AG09309 (cell line): ENCODE data around the gene PREX1.

Experiments
- DNase-seq: peaks from one replicate; pipeline ENCODE4 v3.0.0-alpha.2; 2010; ENCODE audit warnings: low read depth
- H3K4me3 ChIP-seq: 2 replicates; pipeline ENCODE4 v1.5.1; 2011; ENCODE audit warnings: mild to moderate bottlenecking, low read depth, low read length, moderate library complexity; ENCODE audit not compliant: control insufficient read depth
- CTCF ChIP-seq: IDR thresholded peaks from 2 replicates; pipeline ENCODE4 v1.5.1; 2011; ENCODE audit warnings: mild to moderate bottlenecking, low read depth, low read length, inconsistent platforms; ENCODE audit not compliant: insufficient read depth, control insufficient read depth; ENCODE audit errors: missing control alignments

Gene PREX1

GRCh38 chr20:48651271-48651670, 176.5 kb downstream of the PREX1 start:
- TF ChIP-seq CTCF: no peak
- DNase-seq: no peak
- no peak overlapping the region for H3K4me3 ChIP-seq

GRCh38 chr20:48649868-48650267, 177.9 kb downstream of the PREX1 start:
- TF ChIP-seq CTCF: no peak
- DNase-seq: no peak
- no peak overlapping the region for H3K4me3 ChIP-seq

- TF ChIP-seq CTCF: no peak
Observed at GRCh38 chr20:48649104-48649626, 178.6 kb downstream of the PREX1 start.

GRCh38 chr20:48648482-48649051, 179.2 kb downstream of the PREX1 start:
- no peak overlapping the region for H3K4me3 ChIP-seq
- no peak for DNase-seq
- TF ChIP-seq CTCF: no peak

More at GRCh38 chr20:48649104-48649626, 178.6 kb downstream of the PREX1 start:
- DNase-seq: no peak
- no peak overlapping the region for H3K4me3 ChIP-seq

- TF ChIP-seq CTCF: no peak
- no peak overlapping the region for H3K4me3 ChIP-seq
- DNase-seq: no peak
Observed at GRCh38 chr20:48647858-48648257, 179.9 kb downstream of the PREX1 start.

- no peak for DNase-seq
- no peak for TF ChIP-seq CTCF
- H3K4me3 ChIP-seq: no peak overlapping the region
Observed at GRCh38 chr20:48645666-48646065, 182.1 kb downstream of the PREX1 start.
